T-helper 22 cell (primary cell): Measurements from ENCODE around the gene ADCYAP1.

Experiments used
- DNase-seq: peaks from one replicate; pipeline ENCODE4 v3.0.0-alpha.2; 2020; ENCODE audit warnings: low read depth

ADCYAP1 gene

DNA sequence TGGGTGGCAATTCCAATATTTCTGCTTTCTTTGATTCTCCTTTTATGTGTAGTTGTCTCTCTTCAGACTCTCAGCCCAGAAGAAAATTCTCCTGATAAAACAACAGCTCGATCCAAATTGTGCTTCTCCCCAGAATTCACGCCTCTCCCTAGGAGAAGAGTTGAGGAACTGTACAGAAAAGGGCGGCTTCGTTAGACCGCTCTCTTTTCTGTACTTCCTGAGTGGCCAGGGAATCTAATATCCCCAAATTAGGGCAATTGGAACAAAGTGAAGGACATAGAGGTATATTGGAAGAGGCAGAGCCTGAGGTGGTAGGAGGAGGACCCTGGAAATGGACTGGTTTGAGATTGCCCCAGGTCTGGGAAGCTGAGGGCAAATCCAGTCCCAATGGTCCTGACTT lies 5.6 kb downstream of the ADCYAP1 start:
- DNase-seq: no peak

DNA sequence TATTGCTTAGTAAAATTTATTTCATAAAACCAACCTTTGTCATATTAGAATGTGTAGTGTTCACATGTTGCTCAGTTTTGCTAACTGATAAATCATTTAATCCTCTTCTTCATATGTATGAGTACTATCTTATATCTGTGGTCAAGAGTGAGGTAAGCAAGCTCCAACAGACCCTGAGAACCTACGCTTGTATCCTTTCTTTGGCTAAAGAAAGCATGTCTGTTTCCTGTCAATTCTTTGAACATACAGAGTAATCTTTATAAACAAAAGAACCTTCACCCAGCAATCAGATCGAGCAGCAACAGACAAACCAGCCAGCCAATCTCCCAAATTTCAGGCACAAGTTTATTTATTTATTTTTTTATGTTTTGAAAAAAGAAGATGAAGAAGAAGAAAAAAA lies 6.4 kb downstream of the ADCYAP1 start:
- DNase-seq: no peak

DNA sequence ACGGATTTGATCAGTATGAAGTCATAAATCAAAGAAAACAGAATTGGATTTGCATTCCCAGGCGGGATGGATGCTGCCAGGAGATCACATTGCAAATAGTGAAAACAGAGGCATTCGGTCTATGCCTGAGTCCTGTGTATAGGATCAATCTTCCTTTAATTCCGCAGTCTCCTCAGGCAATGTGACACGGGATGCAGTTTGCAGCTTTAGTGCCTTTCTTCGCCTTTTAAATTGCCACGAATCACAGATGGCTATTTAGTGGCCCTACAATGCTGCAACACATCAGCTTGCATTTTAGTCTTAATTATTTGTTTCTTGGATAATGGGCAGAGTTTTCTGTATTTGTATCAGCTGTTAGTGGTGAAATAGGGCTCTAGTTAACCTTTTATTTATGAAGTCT lies 6.8 kb downstream of the ADCYAP1 start:
- no peak for DNase-seq

DNA sequence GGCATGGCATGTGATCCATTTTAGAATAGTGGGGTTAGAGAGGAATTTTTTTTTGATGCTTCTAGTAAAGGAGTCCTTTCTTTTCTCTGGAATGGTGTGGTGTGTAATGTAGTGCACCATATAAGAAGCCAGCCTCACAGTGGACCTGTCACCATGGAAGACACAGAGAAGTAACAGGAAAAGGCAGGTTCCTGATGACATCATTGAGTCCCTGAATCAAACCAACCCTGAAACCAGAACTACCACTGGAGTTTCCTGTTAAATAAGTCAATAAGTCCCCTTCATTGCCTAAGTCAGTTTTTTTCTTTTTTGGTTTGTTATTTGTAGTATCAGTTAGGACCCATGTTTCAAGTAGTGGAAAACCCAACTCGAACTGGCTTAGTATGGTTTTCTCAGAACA lies 11.9 kb downstream of the ADCYAP1 start:
- DNase-seq: no peak

DNA sequence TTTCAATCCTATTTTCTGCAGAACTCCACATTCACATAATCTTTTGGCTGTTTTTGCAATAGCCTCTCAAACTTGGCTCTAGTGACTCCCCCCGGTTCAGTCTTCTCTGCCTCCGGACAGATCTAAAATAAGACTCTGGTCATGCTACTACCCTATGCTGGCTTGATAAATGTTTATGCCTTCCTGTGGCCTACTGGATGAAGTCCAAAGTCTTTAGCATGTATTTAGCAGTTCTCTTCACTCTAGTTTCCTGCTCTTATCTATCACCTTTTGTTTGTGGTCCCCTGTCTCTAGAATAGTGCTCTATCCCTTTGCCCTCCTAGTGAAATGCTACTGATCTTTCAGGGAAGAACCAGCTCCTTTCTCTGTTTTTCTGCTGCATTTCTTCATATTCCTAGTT lies 14.4 kb downstream of the ADCYAP1 start:
- no peak for DNase-seq

DNA sequence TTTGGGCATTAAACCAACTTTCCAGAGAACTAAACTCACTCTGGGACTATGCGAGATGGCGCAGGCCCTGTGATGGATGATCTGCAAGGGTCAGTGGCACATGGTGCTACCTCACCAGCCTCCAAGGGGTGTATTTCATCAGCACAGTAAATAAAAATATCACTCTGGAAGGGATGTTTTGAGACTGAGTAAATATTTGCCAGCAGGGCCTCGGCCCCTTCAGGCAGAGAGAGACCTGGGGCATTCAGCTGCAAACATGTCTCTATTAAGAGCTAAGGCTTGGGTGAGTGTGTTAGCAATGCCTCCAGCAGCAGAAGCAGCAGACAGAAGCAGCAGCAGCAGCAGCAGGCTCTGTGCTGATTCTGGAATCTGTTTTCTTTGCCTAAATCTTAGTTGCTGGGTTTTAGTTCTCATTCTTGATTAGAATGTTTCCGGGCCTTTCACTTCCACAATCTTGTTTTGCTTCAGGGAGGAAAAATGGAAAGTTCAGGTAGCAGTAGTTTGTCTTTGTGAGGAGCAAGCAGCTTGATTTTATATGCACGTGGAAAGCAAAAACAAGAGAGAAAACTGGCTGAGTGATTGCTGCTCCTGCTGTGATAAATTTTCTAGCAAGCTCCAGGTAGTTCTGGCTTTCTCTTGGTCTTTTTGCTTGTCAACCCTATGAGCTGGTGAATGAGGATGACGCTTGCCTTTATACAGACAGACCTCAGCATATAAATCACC lies 18.6 kb downstream of the ADCYAP1 start:
- no peak for DNase-seq

DNA sequence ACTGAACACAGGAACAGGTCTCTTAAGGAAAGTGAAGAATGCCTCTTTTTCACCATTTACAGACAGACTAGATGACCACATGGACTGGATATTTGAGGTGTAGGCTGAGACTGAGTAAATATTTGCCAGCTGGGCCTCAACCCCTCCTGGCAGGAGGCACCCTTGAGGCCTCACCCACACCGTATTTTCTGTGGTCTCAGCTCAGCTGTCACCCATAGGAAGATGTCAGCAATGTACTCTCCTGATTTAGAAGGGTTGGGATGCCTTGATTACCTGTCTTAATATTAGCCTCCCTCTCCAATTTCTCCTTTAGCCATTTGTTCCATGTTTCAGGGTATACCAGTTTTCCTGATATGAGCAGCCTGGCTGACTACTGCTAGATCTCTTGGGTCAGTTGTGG lies 20.3 kb downstream of the ADCYAP1 start:
- DNase-seq: no peak

DNA sequence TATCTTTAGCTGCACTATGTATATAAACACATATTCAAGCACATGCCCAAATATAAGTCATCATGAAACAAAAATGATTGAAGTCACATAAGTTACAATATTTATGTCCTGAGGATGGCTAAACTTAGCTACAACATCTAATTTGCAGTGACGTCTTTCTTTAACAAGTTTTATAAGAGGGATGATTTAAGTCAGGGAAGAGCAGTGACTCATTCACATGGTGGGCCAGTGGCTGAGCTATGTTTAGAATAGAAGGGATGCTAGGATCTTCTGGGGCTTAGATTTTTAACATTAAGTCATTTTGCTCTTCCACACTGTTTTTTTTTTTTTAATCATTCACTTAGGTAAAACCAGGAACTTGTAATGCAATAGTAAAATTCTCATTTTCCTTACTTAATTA lies 22.3 kb downstream of the ADCYAP1 start:
- DNase-seq: no peak

DNA sequence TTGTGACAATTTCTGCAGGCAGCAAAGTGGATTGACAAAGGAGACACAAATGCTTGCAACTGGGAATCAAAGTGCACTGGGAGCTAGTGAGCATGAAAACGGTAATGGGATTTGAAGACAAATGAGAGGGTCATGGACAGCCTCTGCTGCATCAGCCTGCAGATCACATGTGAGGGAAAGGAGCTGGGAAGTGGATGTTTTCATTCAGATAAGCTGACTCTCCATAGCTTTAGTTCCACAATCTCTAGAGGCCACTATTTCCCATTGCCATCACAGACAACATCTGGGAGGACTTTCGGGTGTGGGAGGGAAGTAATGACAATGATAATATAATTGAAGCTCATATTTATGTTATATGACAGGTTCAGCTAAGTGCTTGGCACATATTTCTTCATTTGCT lies 28.4 kb downstream of the ADCYAP1 start:
- DNase-seq: no peak

DNA sequence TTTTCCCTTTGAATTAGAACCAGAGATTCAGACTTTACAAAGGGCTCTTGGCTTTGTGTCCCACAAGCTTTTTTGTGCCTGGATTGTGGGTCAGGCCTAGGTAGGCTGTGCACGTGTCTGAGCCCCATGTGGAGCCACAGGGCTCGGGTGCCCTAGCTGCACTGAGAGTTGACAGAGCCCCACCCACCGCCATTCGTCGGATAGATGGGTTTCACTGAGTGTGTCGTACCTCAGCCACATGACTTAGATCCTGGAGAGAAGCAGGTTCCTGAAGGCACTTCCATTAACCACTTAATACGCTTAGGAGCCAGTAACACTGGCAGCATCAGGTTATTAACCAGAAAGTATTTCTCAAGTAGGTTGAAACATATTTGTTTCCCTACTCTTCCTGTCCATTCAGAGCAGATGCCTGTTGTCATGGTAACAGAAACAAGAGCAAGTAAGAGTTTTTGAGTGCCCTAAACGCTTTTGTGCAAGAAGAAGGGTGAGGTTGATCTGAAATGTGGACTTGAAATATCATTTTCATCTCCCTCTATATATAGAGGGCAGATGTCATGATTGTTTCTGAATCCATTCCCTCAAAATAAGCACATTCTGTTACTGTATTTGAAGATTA lies 30.0 kb downstream of the ADCYAP1 start:
- DNase-seq: no peak

DNA sequence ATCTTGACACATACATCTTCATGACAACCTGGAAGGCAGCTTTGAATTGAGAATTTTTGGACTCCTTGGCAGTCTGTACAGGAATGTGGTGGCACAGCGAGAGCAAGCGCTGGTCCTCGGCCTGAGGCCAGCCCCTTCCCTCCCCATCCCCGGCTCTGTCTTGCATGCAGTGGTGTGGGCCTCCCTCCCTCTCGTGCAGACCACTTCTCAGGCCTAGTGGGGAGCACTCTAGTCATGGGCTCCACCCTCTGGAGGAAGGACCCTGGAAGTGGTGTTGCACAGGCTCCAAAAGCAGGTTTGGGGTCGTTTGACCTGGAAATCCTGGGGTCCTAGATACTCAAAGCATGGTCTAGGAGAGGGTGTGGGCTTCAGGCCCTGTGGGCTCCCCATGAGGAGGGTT lies 32.3 kb downstream of the ADCYAP1 start:
- DNase-seq: no peak

DNA sequence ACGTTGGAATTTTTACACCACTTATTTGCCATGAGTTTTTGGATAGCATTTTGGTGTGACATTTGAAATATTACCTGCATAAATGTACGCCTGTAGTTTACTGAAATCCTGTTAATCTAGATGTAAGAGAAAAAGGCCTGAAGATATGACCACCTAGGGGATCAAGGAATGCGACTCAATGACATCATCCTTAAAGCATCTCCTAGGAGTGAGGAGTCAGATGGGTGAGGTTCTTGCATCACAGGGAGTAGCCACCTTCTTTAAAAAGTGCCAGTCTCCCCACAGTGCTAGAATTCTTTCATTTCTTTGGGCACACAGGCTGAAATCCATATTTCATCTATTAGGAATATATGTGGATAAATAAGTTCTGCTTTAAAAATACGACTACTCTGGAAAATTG lies 34.5 kb downstream of the ADCYAP1 start:
- no peak for DNase-seq

DNA sequence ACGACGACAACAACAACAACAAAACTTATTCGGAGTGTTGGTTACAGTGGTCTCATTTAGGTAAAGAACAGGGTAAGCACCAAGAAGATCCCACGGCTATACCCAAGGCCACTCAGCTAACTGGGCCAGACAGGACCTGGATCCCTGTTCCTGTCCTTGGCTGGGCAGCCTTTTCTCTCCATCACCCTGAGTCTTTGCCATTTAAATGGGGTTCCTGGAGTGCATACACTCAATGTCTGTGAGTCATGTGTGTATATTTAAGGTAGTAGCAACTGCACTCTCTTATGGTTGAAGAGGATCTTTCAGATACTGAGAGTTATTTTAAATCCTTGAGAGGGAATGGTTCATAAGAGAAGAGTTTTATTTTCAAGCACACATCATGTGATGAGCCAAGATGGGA lies 35.3 kb downstream of the ADCYAP1 start:
- no peak for DNase-seq

DNA sequence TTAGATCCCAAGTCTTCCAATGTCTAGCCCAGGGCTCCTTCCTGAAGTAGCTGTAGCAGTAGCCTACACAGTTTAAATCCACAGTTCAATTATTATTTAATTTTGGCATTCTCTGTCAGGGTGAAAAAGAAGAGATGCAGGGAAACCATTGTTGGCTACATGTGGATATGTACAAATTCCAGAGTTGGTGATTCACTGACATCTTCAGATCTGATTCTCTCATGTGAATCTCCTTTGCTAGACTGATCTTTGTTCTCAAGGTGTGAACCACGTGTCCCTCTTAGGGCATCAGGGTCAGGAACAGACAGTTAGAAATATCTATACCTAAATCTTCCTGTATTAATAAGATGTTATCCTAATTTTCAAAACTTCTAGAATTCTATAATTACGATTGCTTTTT lies 36.7 kb downstream of the ADCYAP1 start:
- no peak for DNase-seq

DNA sequence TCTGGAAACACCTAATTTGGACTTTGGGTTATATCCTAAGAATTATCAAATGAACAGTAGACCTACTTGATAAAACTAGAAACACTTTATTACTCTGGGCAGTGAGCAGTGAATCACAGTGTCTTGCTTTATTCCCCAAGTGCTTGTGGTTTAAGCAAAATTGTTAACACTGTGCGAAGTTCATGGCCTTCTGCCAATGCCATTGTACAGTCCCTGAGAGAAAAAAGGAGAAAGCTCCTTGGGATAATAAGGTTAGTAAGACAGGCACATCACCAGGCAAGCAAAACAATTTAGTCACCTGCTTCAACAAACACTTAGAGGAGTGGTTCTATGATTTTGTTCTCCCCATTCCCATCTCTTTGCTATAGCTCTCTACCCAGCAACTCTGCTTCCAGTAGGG lies 39.8 kb downstream of the ADCYAP1 start:
- DNase-seq: no peak

DNA sequence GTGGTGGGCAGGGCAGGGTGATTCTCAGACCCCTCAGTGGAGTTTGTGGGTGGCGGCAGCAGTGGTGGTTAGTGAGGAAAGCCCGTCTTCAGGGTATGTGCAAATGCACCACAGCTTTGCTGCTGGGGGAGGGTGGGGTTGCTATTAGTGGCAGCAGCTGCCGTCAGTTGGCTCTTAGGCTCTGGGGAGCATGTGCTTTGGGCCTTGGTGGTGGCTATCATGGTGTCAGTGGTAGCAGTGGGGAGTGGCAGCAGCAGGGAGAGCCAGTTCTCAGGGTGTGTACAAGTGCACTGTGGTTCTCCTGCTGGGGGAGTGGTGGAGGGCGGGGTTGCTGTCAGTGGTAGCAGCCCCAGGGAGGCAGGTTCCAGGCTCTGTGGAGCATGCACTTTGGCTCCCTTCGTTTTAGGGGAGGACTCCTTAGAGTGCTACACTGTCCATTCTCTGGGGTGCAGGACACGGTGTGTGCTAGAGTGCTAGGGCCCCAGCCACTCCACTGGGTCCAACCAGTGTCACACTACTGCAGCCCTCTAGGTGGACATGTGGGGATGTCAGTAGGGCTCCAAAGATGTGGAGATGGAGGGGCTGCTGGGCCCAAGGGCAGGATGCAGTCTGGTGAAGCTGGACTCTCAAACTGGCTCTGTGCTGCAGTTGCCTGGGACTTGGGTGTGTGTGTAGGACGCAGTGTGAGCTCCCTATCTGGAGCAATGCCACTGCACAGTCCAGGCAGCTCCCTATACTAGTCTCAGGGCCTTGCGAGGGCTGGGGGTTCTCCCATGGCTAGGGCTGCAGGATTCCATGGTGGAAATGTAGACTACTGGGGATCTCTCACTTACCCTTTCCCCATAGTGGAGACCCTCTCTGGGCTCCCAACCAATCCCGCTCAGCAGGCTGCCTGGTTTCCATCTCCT lies 45.3 kb downstream of the ADCYAP1 start:
- no peak for DNase-seq

DNA sequence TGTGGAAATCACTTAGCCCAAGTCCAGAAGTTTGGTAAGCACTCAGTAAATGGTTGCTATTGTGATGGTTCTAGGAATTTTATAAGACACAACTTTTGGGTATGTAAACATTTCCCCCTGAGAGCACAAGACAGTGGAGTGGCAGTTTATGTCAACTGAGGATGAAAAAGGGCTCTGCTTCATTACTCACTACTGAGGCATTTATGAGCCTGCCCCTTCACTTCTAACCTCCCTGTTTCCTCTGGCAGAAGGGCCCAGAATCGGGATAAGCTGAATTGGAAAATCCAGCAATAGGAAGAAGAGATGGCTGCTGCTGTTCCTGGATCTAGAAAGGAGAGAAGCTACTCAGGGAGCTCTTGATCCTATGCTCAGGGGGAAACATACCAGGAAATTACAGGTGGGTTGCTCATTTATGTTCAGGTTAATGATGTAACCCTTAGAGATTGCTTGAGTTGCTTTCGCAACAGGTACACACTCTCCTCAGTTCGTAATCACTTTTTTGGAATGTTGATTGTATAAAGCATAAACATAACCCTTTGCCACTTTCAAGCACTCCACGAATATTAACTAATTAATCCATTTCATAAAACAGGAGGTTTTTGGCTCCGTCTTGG lies 46.3 kb downstream of the ADCYAP1 start:
- no peak for DNase-seq

DNA sequence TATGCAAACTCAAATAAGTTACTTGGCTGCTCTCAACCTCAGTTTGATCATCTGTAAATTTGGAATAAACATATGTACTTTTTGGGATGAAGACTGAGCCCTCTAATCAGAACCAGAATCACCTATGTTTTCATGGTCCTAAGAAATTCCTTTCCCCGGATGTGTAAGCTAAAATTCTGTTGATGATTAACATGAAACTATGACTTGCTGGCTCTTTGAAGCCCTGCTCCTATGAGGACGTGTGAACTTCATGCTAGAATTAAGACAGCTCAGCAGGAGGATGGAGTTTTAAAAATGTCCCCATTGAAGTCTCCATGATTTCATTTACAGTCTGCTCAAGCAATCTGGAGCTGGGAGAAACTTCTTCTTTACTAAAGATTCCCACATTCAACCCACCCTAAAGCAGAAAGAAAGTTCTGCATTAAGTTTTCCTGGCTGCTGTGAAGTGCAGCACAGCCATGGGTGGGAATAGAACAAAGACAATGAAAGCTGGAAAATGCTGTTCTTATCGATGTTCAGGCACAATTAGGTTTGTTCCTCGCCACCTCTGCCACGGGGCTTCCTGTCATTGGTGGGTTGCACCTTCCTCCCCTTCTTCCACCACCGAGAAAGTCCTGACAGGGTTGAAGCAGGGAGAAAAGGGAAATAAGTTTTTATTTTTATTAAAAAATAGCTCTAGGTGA lies 50.9 kb downstream of the ADCYAP1 start:
- no peak for DNase-seq

DNA sequence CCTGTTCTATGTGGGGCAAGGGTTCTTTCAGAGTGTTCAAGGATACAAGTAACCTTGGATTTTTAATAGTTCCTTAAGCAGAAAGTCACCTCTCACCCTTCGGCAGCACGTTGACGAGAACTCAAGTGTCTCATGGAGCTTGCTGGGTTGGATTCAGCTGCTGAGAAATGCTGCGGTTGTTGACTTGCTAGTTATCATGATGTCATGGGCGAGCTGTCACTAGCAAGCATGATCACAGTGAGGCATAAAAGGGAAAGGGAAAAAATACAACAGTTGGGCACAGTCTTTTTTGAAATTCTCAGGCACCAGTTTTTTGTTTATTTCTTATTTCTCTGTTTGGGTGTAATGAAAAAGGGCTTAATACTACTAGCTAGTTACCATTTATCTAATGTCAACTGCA lies 53.2 kb downstream of the ADCYAP1 start:
- no peak for DNase-seq

DNA sequence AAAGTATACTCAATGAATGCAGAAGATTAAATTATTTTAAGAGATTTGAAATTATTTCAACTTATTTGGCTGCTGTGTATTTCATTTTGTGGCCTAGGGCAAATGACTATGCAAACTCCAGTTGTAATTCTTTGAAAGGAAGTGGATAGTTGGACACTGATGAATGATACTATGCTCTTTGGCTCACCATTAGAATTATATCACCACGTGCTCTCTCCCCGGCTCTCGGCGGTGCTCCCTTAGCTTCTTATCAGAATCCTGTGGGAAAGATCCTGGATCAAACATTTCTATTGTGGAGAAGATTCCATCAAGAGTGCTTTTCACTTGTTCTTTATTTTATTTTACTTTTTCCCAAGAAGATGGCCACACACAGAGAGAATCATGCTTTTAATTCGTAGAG lies 55.2 kb downstream of the ADCYAP1 start:
- no peak for DNase-seq
